ENCODE measurements around the gene NOL3.
A peak's percentile ranks its signal among the peaks of the same experiment; 100 is the strongest.

DNA sequence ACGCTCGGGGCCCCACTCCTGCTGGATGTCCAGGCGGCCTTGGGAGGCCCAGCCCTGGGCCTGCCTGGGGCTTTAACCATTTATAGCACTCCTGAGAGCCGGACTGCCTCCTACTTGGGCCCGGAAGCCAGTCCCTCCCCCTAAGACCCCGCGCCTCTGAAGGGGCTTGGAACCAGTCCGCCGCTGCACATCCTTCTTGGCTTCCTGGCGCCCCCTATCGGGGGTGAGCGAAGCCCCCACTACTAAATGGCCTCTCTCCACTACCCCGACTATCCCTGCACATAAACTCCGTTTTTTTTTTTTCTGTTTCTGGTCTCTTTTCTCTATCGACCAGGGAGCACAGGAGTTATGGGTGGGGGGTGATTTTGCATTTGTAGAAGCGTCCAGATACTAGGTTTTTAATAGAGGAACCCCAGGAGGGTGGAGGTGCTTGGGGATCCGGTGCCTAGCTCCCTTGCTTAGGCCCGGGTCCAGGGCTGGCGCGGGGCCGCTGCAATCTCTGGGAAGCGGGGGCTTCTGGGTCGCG, 633 bp upstream of the NOL3 start:
- TF ChIP-seq, protein P1, sequence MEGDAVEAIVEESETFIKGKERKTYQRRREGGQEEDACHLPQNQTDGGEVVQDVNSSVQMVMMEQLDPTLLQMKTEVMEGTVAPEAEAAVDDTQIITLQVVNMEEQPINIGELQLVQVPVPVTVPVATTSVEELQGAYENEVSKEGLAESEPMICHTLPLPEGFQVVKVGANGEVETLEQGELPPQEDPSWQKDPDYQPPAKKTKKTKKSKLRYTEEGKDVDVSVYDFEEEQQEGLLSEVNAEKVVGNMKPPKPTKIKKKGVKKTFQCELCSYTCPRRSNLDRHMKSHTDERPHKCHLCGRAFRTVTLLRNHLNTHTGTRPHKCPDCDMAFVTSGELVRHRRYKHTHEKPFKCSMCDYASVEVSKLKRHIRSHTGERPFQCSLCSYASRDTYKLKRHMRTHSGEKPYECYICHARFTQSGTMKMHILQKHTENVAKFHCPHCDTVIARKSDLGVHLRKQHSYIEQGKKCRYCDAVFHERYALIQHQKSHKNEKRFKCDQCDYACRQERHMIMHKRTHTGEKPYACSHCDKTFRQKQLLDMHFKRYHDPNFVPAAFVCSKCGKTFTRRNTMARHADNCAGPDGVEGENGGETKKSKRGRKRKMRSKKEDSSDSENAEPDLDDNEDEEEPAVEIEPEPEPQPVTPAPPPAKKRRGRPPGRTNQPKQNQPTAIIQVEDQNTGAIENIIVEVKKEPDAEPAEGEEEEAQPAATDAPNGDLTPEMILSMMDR (conservative IDR thresholded peaks at IDR 0.05) = peak; percentile 74
- TF ChIP-seq EZH2 (IDR thresholded peaks at IDR 0.05; ENCODE audit: low read depth) = no peak

Data from PC-9 (cell line).